OCI-LY7 (cell line): ENCODE data around the gene FHDC1.

ENCODE experiments used
- EZH2phosphoT487 ChIP-seq: fragments of 200-600 bp; sonication (generic); IDR thresholded peaks from 2 replicates; pipeline ENCODE4 v1.6.1; 2018; ENCODE audit warnings: low read depth, borderline replicate concordance, mild to moderate bottlenecking, mixed run types, antibody characterized with exemption, low read length, moderate library complexity, mixed read lengths
- TF ChIP-seq, protein P1 (sequence below): fragments of 200-600 bp; sonication (generic); conservative IDR thresholded peaks from 2 replicates; pipeline ENCODE4 v1.5.1; 2014; ENCODE audit warnings: mild to moderate bottlenecking, antibody characterized with exemption, low read length, moderate library complexity, mixed read lengths

DNA sequence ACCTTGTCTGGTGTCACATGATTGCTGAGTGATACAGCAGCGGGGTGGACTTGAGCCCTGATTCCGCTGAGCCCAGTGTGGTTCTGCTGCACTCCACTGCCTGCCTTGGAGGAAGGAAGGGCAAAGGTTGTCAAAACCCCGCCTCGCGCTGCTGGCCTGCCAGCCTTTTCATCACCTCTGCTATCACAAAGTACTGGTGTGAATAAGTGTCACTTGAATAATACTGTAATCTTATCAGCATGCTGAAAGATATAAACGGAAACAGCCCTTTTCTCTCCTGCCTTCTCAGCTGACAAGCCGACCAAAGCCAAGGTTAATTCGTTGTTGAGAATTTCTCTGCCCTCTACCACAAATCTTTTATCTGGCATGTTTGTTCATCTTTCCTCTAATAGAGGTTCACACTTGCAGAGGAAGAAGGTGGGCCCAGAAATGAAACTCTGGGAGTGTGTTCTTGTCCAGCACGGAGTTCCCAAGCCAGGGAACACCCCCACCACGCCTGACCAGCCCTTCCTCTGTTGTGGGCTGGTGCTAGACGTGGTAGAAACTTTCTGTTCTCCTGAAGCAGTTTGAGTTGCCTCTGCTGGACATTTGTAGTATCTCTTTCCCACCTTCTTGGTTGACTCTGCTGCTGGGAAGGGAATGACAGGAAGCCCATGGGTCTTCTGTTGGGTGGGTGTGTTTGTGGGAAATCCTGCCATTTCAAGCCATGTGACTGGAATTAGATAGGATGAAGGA, 21.5 kb downstream of the FHDC1 start:
- TF ChIP-seq, protein P1, sequence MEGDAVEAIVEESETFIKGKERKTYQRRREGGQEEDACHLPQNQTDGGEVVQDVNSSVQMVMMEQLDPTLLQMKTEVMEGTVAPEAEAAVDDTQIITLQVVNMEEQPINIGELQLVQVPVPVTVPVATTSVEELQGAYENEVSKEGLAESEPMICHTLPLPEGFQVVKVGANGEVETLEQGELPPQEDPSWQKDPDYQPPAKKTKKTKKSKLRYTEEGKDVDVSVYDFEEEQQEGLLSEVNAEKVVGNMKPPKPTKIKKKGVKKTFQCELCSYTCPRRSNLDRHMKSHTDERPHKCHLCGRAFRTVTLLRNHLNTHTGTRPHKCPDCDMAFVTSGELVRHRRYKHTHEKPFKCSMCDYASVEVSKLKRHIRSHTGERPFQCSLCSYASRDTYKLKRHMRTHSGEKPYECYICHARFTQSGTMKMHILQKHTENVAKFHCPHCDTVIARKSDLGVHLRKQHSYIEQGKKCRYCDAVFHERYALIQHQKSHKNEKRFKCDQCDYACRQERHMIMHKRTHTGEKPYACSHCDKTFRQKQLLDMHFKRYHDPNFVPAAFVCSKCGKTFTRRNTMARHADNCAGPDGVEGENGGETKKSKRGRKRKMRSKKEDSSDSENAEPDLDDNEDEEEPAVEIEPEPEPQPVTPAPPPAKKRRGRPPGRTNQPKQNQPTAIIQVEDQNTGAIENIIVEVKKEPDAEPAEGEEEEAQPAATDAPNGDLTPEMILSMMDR, result no peak
- no peak for TF ChIP-seq EZH2phosphoT487
